Skeletal muscle satellite cell (primary cell): ENCODE results near the gene NECAB3.
"Not testable (repeated sequence)": the region's sequence is repeated elsewhere in the genome, so short reads cannot be mapped to it uniquely, and the experiment has no call there.

ENCODE experiments used
- H3K27me3 ChIP-seq: 2 replicates; pipeline ENCODE4 v1.7.0; 2013; ENCODE audit warnings: low read length; ENCODE audit not compliant: control insufficient read depth, insufficient read depth
- H3K36me3 ChIP-seq: 2 replicates; pipeline ENCODE4 v1.7.0; 2013; ENCODE audit warnings: mild to moderate bottlenecking, control low read depth, low read length; ENCODE audit not compliant: insufficient read depth
- H3K4me1 ChIP-seq: 2 replicates; pipeline ENCODE4 v1.7.0; 2013; ENCODE audit warnings: low read length; ENCODE audit not compliant: control insufficient read depth, insufficient read depth
- H3K4me2 ChIP-seq: 2 replicates; pipeline ENCODE4 v1.7.0; 2013; ENCODE audit warnings: mild to moderate bottlenecking, low read length
- H3K4me3 ChIP-seq: 2 replicates; pipeline ENCODE4 v1.7.0; 2013; ENCODE audit warnings: low read length
- H3K9ac ChIP-seq: 2 replicates; pipeline ENCODE4 v1.7.0; 2013; ENCODE audit warnings: mild to moderate bottlenecking, low read depth, low read length, moderate library complexity
- H3K9me3 ChIP-seq: replicated peaks from 2 replicates; pipeline ENCODE4 v1.7.0; 2013; ENCODE audit warnings: mild to moderate bottlenecking, control low read depth, low read length

NECAB3 gene

GRCh38 chr20:33707668-33708067, 33.4 kb upstream of the NECAB3 start:
- no peak overlapping the region for H3K4me2 ChIP-seq
- H3K9me3 ChIP-seq, result no peaks in the 10 kb centered on the region
- no peaks in the 10 kb centered on the region for H3K4me1 ChIP-seq
- peaks cover 10% of the 10 kb centered on the region for H3K36me3 ChIP-seq
- no peak overlapping the region for H3K9ac ChIP-seq
- no peaks in the 10 kb centered on the region for H3K27me3 ChIP-seq
- no peak overlapping the region for H3K4me3 ChIP-seq

GRCh38 chr20:33704197-33704924, 30.1 kb upstream of the NECAB3 start:
- H3K27me3 ChIP-seq, result no peaks in the 10 kb centered on the region
- H3K9me3 ChIP-seq, result no peaks in the 10 kb centered on the region
- no peak overlapping the region for H3K9ac ChIP-seq
- H3K4me3 ChIP-seq, result no peak overlapping the region
- H3K36me3 ChIP-seq, result peaks cover 3% of the 10 kb centered on the region
- H3K4me2 ChIP-seq, result no peak overlapping the region
- no peaks in the 10 kb centered on the region for H3K4me1 ChIP-seq

- H3K27me3 ChIP-seq, result no peaks in the 10 kb centered on the region
- H3K4me1 ChIP-seq, result no peaks in the 10 kb centered on the region
- H3K9me3 ChIP-seq, result no peaks in the 10 kb centered on the region
- H3K4me3 ChIP-seq, result no peak overlapping the region
- H3K9ac ChIP-seq, result no peak overlapping the region
- H3K4me2 ChIP-seq, result no peak overlapping the region
- H3K36me3 ChIP-seq, result peaks cover 3% of the 10 kb centered on the region
Observed at GRCh38 chr20:33703498-33704137, 29.4 kb upstream of the NECAB3 start.

GRCh38 chr20:33702861-33703260, 28.6 kb upstream of the NECAB3 start:
- Histone ChIP-seq H3K9ac (no peak overlapping the region), H3K4me1 (no peaks in the 10 kb centered on the region), H3K27me3 (no peaks in the 10 kb centered on the region), H3K4me2 (no peak overlapping the region), H3K9me3 (no peaks in the 10 kb centered on the region), H3K36me3 (peaks cover 3% of the 10 kb centered on the region), H3K4me3 (no peak overlapping the region)

- Histone ChIP-seq H3K9ac (no peak overlapping the region), H3K9me3 (no peaks in the 10 kb centered on the region), H3K4me3 (no peak overlapping the region), H3K4me1 (peaks cover 3% of the 10 kb centered on the region), H3K36me3 (no peaks in the 10 kb centered on the region), H3K4me2 (no peak overlapping the region), H3K27me3 (no peaks in the 10 kb centered on the region)
Observed at GRCh38 chr20:33701629-33702450, 27.6 kb upstream of the NECAB3 start.

- H3K4me3 ChIP-seq, H3K9me3 ChIP-seq, H3K9ac ChIP-seq, H3K27me3 ChIP-seq, H3K4me1 ChIP-seq, H3K36me3 ChIP-seq, H3K4me2 ChIP-seq: not testable (repeated sequence)
Observed at GRCh38 chr20:33700696-33701441, 26.6 kb upstream of the NECAB3 start.

GRCh38 chr20:33698966-33699365, 24.7 kb upstream of the NECAB3 start:
- H3K4me2 ChIP-seq, H3K4me3 ChIP-seq, H3K9ac ChIP-seq: not testable (repeated sequence)

GRCh38 chr20:33697129-33697528, 22.9 kb upstream of the NECAB3 start:
- Histone ChIP-seq H3K4me2 (no peak overlapping the region), H3K9me3 (no peaks in the 10 kb centered on the region), H3K4me1 (peaks cover 3% of the 10 kb centered on the region), H3K9ac (no peak overlapping the region), H3K4me3 (no peak overlapping the region), H3K27me3 (no peaks in the 10 kb centered on the region), H3K36me3 (no peaks in the 10 kb centered on the region)

More at GRCh38 chr20:33698966-33699365, 24.7 kb upstream of the NECAB3 start:
- H3K36me3 ChIP-seq, H3K4me1 ChIP-seq, H3K9me3 ChIP-seq, H3K27me3 ChIP-seq: not testable (repeated sequence)

GRCh38 chr20:33696448-33696847, 22.2 kb upstream of the NECAB3 start:
- Histone ChIP-seq H3K4me1 (peaks cover 3% of the 10 kb centered on the region), H3K9ac (no peak overlapping the region), H3K27me3 (no peaks in the 10 kb centered on the region), H3K9me3 (no peaks in the 10 kb centered on the region), H3K36me3 (no peaks in the 10 kb centered on the region), H3K4me3 (no peak overlapping the region), H3K4me2 (no peak overlapping the region)

GRCh38 chr20:33694639-33695012, 20.4 kb upstream of the NECAB3 start:
- H3K36me3 ChIP-seq, result no peaks in the 10 kb centered on the region
- H3K4me1 ChIP-seq, result peaks cover 8% of the 10 kb centered on the region
- no peak overlapping the region for H3K9ac ChIP-seq
- no peaks in the 10 kb centered on the region for H3K9me3 ChIP-seq
- H3K27me3 ChIP-seq, result no peaks in the 10 kb centered on the region
- no peak overlapping the region for H3K4me3 ChIP-seq
- H3K4me2 ChIP-seq, result no peak overlapping the region
